GM18517 (cell line): Measurements from ENCODE around the gene CEACAM20.
"Not testable (repeated sequence)": the region's sequence is repeated elsewhere in the genome, so short reads cannot be mapped to it uniquely, and the experiment has no call there.

Experiments
- ATAC-seq: cut with Tn5 transposase; IDR thresholded peaks from one replicate; pipeline ENCODE4 v1.9.1; 2021; ENCODE audit warnings: mild to moderate bottlenecking, moderate library complexity; ENCODE audit not compliant: unreplicated experiment

CEACAM20 gene

GRCh38 chr19:44498988-44499387 lies 30.5 kb downstream of the CEACAM20 start:
- no peak for ATAC-seq

DNA sequence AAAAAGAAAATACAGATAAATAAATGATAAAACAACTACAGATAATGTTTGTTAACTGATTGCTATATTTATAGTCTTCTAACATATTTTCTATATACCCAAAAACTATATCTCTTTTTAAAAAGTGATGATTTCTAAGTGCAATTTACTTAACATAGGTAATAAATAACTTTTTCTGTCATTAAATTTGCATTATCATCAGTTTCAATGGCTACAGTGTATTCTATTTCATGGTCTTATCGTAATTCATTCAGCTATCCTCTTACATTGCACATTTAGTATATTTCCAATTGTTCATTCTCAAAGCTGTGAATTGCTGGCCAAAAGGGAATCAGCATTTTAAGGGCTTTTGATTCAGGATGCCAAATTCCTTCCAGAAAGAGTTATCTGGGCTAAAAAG lies 32.8 kb downstream of the CEACAM20 start:
- no peak for ATAC-seq

- no peak for ATAC-seq
Measured at GRCh38 chr19:44476559-44477408, 52.7 kb downstream of the CEACAM20 start.

DNA sequence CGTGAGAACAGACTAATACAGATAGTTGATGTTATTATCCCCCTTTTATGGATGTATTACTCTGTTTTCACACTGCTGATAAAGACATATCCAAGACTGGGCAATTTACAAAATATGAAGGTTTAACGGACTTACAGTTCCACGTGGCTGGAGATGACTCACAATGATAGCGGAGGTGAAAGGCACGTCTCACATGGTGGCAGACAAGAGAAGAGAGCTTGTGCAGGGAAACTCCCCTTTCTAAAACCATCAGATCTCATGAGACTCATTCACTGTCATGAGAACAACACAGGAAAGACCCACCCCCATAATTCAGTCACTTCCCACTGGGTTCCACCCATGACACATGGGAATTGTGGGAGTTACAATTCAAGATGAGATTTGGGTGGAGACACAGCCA lies 60.7 kb downstream of the CEACAM20 start:
- ATAC-seq = not testable (repeated sequence)

- not testable (repeated sequence) for ATAC-seq
Measured at GRCh38 chr19:44462600-44463286, 66.7 kb downstream of the CEACAM20 start.
